Epithelial cell of proximal tubule (primary cell): Measurements from ENCODE around the gene PKNOX2. TPM values are rescaled to one million over a fixed set of nuclear protein-coding genes. Genes with fewer than 3 reads are reported as not detected.

Source experiments
- DNase-seq: peaks from one replicate; pipeline ENCODE4 v3.0.0-alpha.2; 2011; ENCODE audit warnings: low read depth
- H3K4me3 ChIP-seq: 2 replicates; pipeline ENCODE4 v1.5.1; 2011; ENCODE audit warnings: low read depth, mild to moderate bottlenecking, low read length
- CTCF ChIP-seq: conservative IDR thresholded peaks from 2 replicates; pipeline ENCODE4 v1.5.1; 2012; ENCODE audit warnings: low read depth, mild to moderate bottlenecking, low read length
- total RNA-seq: library from RNA; depleted of rRNA; stranded (reverse); fragments of >200 nt; gene quantifications from 2 replicates; pipeline ENCODE4 v1.2.3, GENCODE V29; 2015

Gene PKNOX2
- total RNA-seq, 1 donor from 2014 or later, result not detected

- no peak for TF ChIP-seq CTCF
- no peak for DNase-seq
- H3K4me3 ChIP-seq, result no peak overlapping the region
Measured at GRCh38 chr11:125356797-125357196, 192.2 kb downstream of the PKNOX2 start.

- TF ChIP-seq CTCF, result no peak
- H3K4me3 ChIP-seq, result no peak overlapping the region
- no peak for DNase-seq
Measured at GRCh38 chr11:125357551-125357950, 193.0 kb downstream of the PKNOX2 start.

GRCh38 chr11:125358254-125358840 lies 193.8 kb downstream of the PKNOX2 start:
- H3K4me3 ChIP-seq, result no peak overlapping the region
- no peak for TF ChIP-seq CTCF
- DNase-seq, result no peak

- no peak for DNase-seq
- TF ChIP-seq CTCF, result no peak
- no peak overlapping the region for H3K4me3 ChIP-seq
Measured at GRCh38 chr11:125359130-125359529, 194.6 kb downstream of the PKNOX2 start.

GRCh38 chr11:125360066-125360465 lies 195.5 kb downstream of the PKNOX2 start:
- DNase-seq, result no peak
- H3K4me3 ChIP-seq, result no peak overlapping the region
- no peak for TF ChIP-seq CTCF

GRCh38 chr11:125364121-125364826 lies 199.7 kb downstream of the PKNOX2 start:
- no peak for TF ChIP-seq CTCF
- no peak for DNase-seq
- H3K4me3 ChIP-seq, result no peak overlapping the region
